ENCODE data around the gene MRPL22.
"Not testable (repeated sequence)": the region's sequence is repeated elsewhere in the genome, so short reads cannot be mapped to it uniquely, and the experiment has no call there.

The MRPL22 gene

DNA sequence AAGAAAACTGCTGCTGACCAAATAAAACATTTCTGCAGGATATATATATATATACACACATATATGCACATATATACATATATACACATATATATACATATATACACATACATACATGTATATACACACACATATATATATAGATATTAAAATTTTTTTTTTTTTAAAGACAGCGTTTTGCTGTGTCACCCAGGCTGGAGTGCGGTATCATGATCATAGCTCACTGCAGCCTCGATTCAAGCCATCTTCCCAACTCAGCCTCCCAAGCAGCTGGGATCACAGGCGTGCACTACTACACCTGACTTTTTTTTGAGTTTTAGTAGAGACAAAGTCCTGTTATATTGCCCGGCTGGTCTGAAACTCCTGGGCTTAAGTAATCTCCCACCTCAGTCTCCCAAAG is 2.7 kb downstream of the MRPL22 start:
- DNase-seq = no peak

DNA sequence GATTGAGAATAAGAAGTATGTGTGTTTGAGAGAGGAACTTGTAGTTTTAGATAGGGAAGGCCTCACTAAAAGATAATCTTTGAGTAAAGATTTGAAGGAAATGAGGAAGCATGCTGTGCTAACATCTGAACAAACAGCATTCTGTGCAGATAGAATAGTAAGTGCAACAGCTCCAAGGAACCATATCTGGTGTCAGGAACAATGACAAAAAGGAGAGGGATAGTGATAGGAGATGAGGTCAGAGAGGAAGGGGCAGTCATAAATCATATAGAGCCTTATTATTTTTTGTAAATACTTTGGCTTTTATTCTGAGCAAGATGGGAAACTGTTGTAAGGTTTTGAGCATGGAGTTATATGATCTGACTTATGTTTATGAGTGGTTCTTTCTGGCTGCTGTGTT is 3.8 kb downstream of the MRPL22 start:
- DNase-seq = no peak

DNA sequence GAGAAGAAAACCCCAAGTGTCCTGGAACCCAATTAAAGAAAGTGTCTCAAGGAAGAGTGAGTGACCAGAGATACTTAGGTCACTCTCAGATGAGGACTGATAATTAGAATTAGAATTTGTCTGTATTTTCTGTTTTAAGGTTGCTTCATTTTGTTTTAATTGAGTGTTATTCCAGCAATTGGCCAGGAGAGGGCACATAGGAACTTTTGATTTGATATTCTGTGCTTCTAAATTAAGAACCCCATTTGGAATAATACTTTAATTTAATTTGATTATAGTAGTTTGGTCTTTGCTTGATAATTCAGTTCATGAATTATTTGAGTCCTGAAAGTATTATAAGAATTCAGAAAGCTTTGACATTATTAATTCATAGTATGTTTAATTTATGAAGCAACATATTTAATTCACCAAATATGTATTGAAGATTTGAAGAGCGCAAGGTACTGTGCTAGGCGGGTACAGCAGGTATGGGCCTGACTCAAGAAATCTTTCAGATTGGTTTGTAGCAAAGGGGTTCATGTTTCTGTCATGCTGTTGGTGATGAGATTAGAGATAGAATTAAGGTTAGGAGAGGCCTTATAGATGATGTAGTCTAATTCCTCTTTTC is 4.9 kb downstream of the MRPL22 start:
- DNase-seq = peak; percentile 10

DNA sequence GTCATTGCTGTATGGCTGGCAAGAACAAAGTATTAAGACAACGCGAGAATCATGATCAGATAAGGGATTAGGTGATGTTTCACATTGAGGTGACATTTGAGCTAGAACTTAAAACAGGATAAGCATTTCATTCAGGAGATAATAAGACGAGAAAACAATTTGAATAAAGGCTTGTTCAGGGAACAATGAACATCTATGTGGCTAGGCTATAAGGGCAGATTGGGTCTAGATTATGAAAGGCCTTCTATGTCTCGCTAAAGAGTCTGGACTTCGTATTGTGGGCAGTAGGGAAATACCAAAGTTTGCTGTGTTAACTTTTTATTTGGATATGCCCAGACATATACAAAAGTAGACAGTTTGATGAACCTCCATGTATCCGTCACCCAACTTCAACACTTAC is 6.9 kb downstream of the MRPL22 start:
- DNase-seq = no peak

DNA sequence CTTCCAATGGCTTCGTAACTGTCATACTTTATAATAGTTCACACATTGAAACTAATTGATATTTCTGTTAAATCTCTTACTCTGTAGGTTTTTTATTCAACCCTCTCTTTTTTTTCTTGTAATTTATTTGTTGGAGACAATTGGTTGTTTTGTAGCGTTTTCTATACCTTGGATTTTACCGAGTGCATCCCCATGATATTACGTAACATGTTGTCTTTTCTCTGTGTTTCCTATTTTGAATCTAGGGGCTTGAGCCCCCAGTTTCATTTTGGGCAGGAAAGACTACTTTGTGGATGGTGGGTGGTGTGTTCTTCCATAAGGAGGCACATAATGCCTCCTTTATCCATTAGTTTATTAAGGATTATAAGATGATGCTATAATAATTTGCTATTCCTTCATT is 7.4 kb downstream of the MRPL22 start:
- DNase-seq = no peak

- no peak for DNase-seq
These were observed 8.9 kb downstream of the MRPL22 start for GRCh38 chr5:154949781-154950180.

GRCh38 chr5:154956712-154957111 is 15.8 kb downstream of the MRPL22 start:
- DNase-seq = no peak

- DNase-seq = no peak
These were observed 21.6 kb downstream of the MRPL22 start for GRCh38 chr5:154962494-154962893.

- DNase-seq = no peak
These were observed 25.4 kb downstream of the MRPL22 start for GRCh38 chr5:154966081-154966841.

GRCh38 chr5:154966874-154967273 is 26.0 kb downstream of the MRPL22 start:
- no peak for DNase-seq

- DNase-seq = no peak
These were observed 26.6 kb downstream of the MRPL22 start for GRCh38 chr5:154967421-154968024.

DNA sequence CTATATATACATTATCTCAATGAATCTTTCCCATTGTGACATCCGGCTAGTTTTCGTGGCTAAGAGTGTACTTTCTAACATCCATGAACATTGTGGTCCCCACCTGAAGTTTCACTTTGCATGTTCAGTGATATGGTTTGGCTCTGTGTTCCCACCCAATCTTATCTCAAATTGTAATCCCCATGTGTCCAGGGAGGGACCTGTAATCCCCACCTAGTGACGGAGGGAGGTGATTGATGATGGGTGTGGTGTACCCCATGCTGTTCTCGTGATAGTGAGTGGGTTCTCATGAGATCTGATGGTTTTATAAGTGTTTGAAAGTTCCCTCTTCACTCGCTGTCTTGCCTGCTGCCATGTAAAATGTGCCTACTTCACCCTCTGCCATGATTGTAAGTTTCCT is 28.1 kb downstream of the MRPL22 start:
- DNase-seq = no peak

GRCh38 chr5:154970759-154971158 is 29.9 kb downstream of the MRPL22 start:
- DNase-seq = no peak

- no peak for DNase-seq
These were observed 30.6 kb downstream of the MRPL22 start for GRCh38 chr5:154971501-154971900.

DNA sequence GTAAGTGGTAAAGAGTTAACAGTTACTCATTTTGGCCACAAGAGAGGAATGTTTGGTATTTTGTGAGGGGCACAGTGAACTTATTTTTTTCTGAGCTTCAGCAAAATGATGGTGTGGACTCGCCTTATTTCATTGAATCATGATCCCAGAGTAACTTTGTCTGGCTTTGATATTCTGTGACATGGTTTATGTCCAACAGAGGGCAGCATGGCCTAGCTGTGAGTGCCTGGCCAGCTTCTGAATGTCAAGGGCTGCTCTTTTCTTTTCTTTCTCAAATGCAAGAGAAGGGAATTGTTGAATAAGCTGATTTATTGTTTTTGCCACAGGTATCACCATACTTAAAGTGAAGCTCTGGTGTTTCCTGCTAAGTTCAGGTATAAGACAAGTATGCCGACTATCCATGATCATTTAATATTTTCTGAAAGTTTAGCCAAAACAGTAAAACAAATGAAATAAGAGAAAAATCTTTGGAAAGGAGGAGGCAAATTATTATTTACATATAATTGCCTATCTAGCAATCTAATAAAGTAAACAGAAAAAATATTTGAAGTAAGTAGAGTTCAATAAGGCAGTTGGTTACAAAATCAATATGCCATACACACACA is 31.7 kb downstream of the MRPL22 start:
- peak; percentile 39 for DNase-seq

GRCh38 chr5:154976082-154976481 is 35.2 kb downstream of the MRPL22 start:
- DNase-seq = not testable (repeated sequence)

- no peak for DNase-seq
These were observed 36.5 kb downstream of the MRPL22 start for GRCh38 chr5:154977409-154977808.

GRCh38 chr5:154978294-154978693 is 37.4 kb downstream of the MRPL22 start:
- not testable (repeated sequence) for DNase-seq

DNA sequence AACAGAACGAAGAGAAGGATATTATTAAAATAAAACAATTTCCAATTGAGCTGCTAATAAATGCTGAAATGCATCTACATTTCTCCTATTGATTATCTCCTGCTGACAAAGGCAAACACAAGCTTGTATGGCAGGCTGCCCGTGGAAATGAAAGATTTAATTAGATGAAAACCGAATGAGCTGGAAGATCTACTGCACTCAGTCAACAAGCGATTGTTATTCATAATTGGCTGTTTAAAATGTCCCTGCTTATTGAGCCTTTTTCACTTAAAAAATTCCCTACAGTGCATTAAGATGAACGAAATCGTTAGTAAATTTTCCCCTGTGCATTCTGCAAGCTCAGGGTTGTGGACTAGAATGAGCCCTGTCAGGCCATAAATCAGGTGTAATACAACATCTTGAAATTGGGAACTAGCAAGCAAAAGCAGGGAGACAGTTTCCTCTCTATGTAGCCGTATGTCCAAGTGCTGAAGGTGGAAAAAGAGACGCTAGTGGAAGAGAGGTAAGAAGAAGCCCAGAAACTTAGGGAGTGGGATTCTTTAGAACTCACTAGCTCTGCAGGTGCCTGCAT is 44.2 kb downstream of the MRPL22 start:
- DNase-seq = no peak

DNA sequence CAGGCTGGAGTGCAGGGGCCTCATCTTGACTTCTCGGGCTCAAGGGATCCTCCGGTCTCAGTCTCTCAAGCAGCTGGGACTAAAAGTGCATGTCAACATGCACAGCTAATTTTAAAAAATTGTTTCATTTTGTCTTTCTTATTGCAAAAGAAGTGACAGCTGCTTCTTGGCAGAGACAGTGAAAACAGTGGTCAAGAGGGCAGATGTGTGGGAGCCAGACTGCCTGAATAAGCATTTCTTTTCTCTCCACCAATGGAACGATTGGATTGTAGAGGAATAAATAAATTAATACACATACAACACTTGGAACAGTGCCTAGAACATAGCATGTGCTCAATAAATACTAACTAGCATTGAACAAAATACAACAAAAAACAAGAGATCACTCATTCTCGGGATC is 45.3 kb downstream of the MRPL22 start:
- DNase-seq = no peak

- no peak for DNase-seq
These were observed 48.8 kb downstream of the MRPL22 start for GRCh38 chr5:154989626-154990025.

DNA sequence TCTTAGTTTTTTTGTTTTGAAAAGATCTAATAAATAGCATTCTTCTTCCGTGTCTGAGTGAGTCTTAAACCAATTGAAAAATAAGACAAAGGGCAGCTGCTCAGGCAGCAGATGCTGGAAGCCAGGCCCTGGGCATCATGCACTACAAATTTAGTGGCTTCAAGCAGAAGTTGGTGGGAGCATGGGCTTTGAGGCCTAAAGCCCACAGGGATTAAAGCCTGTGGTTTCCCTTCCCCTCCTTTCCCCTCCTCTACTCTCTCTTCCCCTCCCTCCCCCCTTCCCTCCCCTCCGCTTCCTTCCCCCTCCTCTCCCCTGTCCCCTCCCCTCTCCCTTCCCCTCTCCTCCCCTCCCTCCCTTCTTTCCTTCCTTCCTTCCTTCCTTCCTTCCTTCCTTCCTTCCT is 52.6 kb downstream of the MRPL22 start:
- no peak for DNase-seq

- DNase-seq = no peak
These were observed 54.8 kb downstream of the MRPL22 start for GRCh38 chr5:154995679-154996078.

DNA sequence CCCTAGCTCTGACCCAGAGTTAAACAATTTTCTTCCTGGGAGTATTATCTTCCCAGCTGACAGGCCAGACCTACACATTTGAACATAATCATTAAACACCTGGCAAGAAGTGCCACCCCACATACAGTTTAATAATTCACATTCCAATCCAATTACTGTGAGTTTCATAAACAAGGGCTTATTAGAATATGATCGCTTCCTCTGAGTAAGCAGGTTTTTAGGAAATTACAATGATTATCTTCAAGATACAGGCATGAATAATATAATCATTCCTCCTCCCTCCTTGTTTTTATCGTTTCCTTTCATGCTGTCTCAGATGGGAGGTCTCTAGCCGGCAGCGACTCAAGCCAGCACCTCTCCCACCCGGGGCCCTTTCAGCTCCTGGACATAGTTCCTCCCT is 56.9 kb downstream of the MRPL22 start:
- DNase-seq = no peak

Measured in NCI-H2227 treated with DMSO at 0.1 percent for 48 hours (cell line).